Melanocyte of skin (primary cell): ENCODE data around the gene DONSON. TPM values are rescaled to one million over a fixed set of nuclear protein-coding genes. Genes with fewer than 3 reads are reported as not detected.

Experiments
- total RNA-seq, 2 donors: library from RNA; depleted of rRNA; stranded (reverse); fragments of >200 nt; gene quantifications; 2 replicates each; pipeline ENCODE4 v1.2.3, GENCODE V29; 2012

Gene DONSON
- total RNA-seq = 10 to 100 TPM; 22.4 to 52.9 TPM

GRCh38 chr21:33588485-33589335 is at the start of gene DONSON:
TSS of gene DONSON (minus strand) at chr21:33588684. CDS start at chr21:33588641, 43 bp downstream.

GRCh38 chr21:33542640-33543504 is 45.6 kb downstream of the DONSON start, which contains the start of gene SON:
TSS of gene SON (plus strand) at chr21:33543038. CDS start at chr21:33543093, 55 bp downstream.

GRCh38 chr21:33541756-33542639 is 46.5 kb downstream of the DONSON start, which contains the start of gene GART:
TSS of gene GART (minus strand) at chr21:33542117. CDS start at chr21:33539315, 2,802 bp downstream.

Other genes starting within 250 kb of the DONSON start
- 10 to 100 TPM; 40.6 to 64.6 TPM for gene IFNGR2, start 185.3 kb downstream of the DONSON start, total RNA-seq
- 10 to 100 TPM; 20.3 to 22.3 TPM for gene TMEM50B, start 108.7 kb downstream of the DONSON start, total RNA-seq
- 1 to 10 TPM in 1 of 2 donors, under 1 TPM in 1; 1.00 to 4.5 TPM for gene DNAJC28, start 97.0 kb downstream of the DONSON start, total RNA-seq
- 100 to 1,000 TPM in 1 of 2 donors, 10 to 100 TPM in 1; 87.1 to 143 TPM for gene GART, start 46.6 kb downstream of the DONSON start, total RNA-seq
- gene SON, start 45.6 kb downstream of the DONSON start, total RNA-seq = 100 to 1,000 TPM; 110 to 122 TPM
- 10 to 100 TPM; 14.1 to 14.3 TPM for gene CRYZL1, start 53.1 kb upstream of the DONSON start, total RNA-seq
- gene ITSN1, start 53.8 kb upstream of the DONSON start, total RNA-seq = 10 to 100 TPM; 16.2 to 23.0 TPM